Measurements from ENCODE around the gene ITK. TPM values are rescaled to one million over a fixed set of nuclear protein-coding genes. Genes with fewer than 3 reads are reported as not detected.

Gene ITK
- total and polyA plus RNA-seq, 12 donors = 0.09 to 4.7 (median 0.68) TPM; not detected in 1

GRCh38 chr5:157300564-157300963 lies 119.9 kb downstream of the ITK start:
- H3K4me1 ChIP-seq = peaks cover 0 to 10% (median 0%) of the 10 kb centered on the region in 9 donors
- no peak overlapping the region for H3K4me3 ChIP-seq
- 90 to 93% methylated on average over 10 of the region's 10 CpGs for WGBS, 2 donors
- peaks cover 0 to 74% (median 0%) of the 10 kb centered on the region in 9 donors for H3K36me3 ChIP-seq
- H3K9me3 ChIP-seq = no peaks in the 10 kb centered on the region
- DNase-seq = no peak
- TF ChIP-seq, protein P1, sequence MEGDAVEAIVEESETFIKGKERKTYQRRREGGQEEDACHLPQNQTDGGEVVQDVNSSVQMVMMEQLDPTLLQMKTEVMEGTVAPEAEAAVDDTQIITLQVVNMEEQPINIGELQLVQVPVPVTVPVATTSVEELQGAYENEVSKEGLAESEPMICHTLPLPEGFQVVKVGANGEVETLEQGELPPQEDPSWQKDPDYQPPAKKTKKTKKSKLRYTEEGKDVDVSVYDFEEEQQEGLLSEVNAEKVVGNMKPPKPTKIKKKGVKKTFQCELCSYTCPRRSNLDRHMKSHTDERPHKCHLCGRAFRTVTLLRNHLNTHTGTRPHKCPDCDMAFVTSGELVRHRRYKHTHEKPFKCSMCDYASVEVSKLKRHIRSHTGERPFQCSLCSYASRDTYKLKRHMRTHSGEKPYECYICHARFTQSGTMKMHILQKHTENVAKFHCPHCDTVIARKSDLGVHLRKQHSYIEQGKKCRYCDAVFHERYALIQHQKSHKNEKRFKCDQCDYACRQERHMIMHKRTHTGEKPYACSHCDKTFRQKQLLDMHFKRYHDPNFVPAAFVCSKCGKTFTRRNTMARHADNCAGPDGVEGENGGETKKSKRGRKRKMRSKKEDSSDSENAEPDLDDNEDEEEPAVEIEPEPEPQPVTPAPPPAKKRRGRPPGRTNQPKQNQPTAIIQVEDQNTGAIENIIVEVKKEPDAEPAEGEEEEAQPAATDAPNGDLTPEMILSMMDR (IDR thresholded peaks at IDR 0.05) = no peak
- no peak for ATAC-seq
- no peak overlapping the region for H3K27ac ChIP-seq
- H3K27me3 ChIP-seq = no peaks in the 10 kb centered on the region
- intact Hi-C loops (cut with DNase I) = loop anchor here in 3 of 10 donors (5.0 kb wide), 2 partner anchors 33 to 43 kb away; partner anchors contain the start of gene CYFIP2 (in 2 of the 3)

GRCh38 chr5:157301066-157301465 lies 120.4 kb downstream of the ITK start:
- Histone ChIP-seq H3K4me3 (no peak overlapping the region), H3K27me3 (no peaks in the 10 kb centered on the region), H3K9me3 (no peaks in the 10 kb centered on the region), H3K36me3 (peaks cover 0 to 69% (median 0%) of the 10 kb centered on the region in 9 donors), H3K4me1 (peaks cover 0 to 10% (median 0%) of the 10 kb centered on the region in 9 donors), H3K27ac (no peak overlapping the region)
- no peak for DNase-seq
- TF ChIP-seq, protein P1 (IDR thresholded peaks at IDR 0.05) = no peak
- no peak for ATAC-seq
- intact Hi-C loops (cut with DNase I) = loop anchor here in 3 of 10 donors (5.0 kb wide), 2 partner anchors 34 to 44 kb away; partner anchors contain the start of gene CYFIP2 (in 2 of the 3)

DNA sequence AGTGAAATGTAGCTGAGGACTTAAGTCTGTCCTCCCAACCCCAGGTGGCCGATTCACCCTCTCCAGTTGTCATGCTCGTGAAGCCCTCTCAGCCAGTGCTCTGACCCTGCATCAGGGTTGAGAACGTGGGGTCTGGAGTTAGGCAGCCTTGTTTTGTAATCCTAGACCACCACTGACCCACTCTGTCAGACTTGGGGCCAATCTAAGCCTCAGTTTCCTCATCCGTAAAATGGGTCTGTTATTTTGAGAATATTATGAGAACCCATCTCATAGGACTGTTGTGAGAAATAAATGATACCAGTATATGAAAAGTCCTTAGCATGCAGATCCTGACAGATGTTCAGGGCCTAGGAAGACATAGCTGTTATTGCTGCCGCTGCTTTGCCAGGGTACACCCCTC lies 122.4 kb downstream of the ITK start:
- Histone ChIP-seq H3K4me3 (no peak overlapping the region), H3K27me3 (no peaks in the 10 kb centered on the region), H3K4me1 (peaks cover 0 to 10% (median 0%) of the 10 kb centered on the region in 9 donors), H3K9me3 (no peaks in the 10 kb centered on the region), H3K36me3 (peaks cover 0 to 53% (median 0%) of the 10 kb centered on the region in 9 donors), H3K27ac (no peak overlapping the region)
- 94 to 95% methylated on average over 5 of the region's 5 CpGs for WGBS, 2 donors
- TF ChIP-seq, protein P1 (IDR thresholded peaks at IDR 0.05) = no peak
- intact Hi-C loops (cut with DNase I) = loop anchor here in 3 of 10 donors (5.0 kb wide), 2 partner anchors 36 to 46 kb away; partner anchors contain the start of gene CYFIP2 (in 2 of the 3)
- ATAC-seq (no peak), DNase-seq (no peak)

DNA sequence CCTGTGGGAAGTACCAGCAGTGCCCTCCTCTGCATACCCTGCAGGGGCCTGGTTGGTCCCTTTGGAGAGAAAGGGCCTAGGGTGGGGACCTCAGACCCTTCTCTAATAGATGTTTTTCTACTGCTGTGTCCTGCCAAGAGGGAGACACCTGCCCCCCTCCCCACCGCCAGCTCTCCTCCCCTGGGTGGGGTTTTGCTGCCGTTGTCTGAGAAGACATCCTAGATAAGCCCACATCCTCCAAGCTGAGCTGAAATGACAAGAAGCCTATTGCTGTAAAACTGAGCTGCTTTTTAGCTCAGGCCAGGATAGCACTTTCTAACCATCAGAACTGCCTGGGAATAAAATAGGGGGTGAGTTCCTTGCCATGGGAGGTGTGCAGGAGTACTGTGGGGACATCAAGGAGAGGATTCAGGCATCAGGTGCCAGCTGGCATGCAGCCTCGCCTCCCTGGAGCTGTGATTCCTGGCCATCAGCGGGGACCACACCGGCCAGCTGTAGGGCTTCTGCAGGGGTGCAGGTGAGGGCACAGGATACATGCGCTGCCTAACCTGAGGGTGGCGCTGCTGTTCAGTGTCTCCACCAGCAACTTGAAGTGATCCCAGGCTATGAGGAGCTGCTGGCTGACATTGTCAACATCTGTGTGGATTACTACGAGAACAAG lies 123.2 kb downstream of the ITK start:
- Histone ChIP-seq H3K27ac (peak overlapping the region in 1 of 10 donors; percentile 21), H3K4me3 (no peak overlapping the region), H3K36me3 (peaks cover 0 to 49% (median 0%) of the 10 kb centered on the region in 9 donors), H3K27me3 (no peaks in the 10 kb centered on the region), H3K4me1 (peaks cover 0 to 10% (median 0%) of the 10 kb centered on the region in 9 donors), H3K9me3 (no peaks in the 10 kb centered on the region)
- ATAC-seq (peak in 7 of 8 donors; percentile 54 to 85 (median 77)), DNase-seq (peak; percentile 33 to 61)
- intact Hi-C loops (cut with DNase I) = loop anchor here in 3 of 10 donors (5.0 kb wide), 2 partner anchors 36 to 46 kb away; partner anchors contain the start of gene CYFIP2 (in 2 of the 3)
- 32 to 43% methylated on average over 8 of the region's 8 CpGs for WGBS, 2 donors
- TF ChIP-seq, protein P1 (IDR thresholded peaks at IDR 0.05) = peak in 7 of 9 donors; percentile 22 to 44 (median 40)

Other genes with a start within 250 kb of the ITK start
- 1 to 10 TPM in 1 of 10 donors, under 1 TPM in 3, not detected in 6; 0.17 to 2.3 (median 0.26) TPM for gene TIMD4, start 217.6 kb upstream of the ITK start, total RNA-seq
- gene TIMD4, start 217.6 kb upstream of the ITK start, polyA plus RNA-seq = under 1 TPM in 1 of 2 donors, not detected in 1; 0.07 TPM
- gene HAVCR1, start 121.7 kb upstream of the ITK start, total RNA-seq = under 1 TPM in 3 of 10 donors, not detected in 7; 0.15 to 0.36 (median 0.19) TPM
- gene HAVCR1, start 121.7 kb upstream of the ITK start, polyA plus RNA-seq = not detected
- 10 to 100 TPM in 1 of 10 donors, 1 to 10 TPM in 7, under 1 TPM in 2; 0.76 to 14.9 (median 1.9) TPM for gene HAVCR2, start 71.8 kb upstream of the ITK start, total RNA-seq
- 1 to 10 TPM; 1.4 to 1.6 TPM for gene HAVCR2, start 71.8 kb upstream of the ITK start, polyA plus RNA-seq
- gene MED7, start 38.0 kb upstream of the ITK start, total RNA-seq = 10 to 100 TPM in 2 of 10 donors, 1 to 10 TPM in 8; 7.3 to 11.5 (median 9.3) TPM
- gene MED7, start 38.0 kb upstream of the ITK start, polyA plus RNA-seq = 1 to 10 TPM; 8.5 to 9.7 TPM
- gene GARIN3, start 14.6 kb upstream of the ITK start, total RNA-seq = not detected
- not detected for gene GARIN3, start 14.6 kb upstream of the ITK start, polyA plus RNA-seq
- gene CYFIP2, start 85.3 kb downstream of the ITK start, total RNA-seq = 10 to 100 TPM; 20.3 to 50.8 (median 34.4) TPM
- 10 to 100 TPM; 23.5 to 28.5 TPM for gene CYFIP2, start 85.3 kb downstream of the ITK start, polyA plus RNA-seq